Brain microvascular endothelial cell (primary cell): ENCODE data around the gene MRPL21.

Source experiments
- DNase-seq: peaks from one replicate; pipeline ENCODE4 v3.0.0-alpha.2; 2020
- H3K27ac ChIP-seq: fragments of 250-450 bp; sonication (Bioruptor Pico); 2 replicates; pipeline ENCODE4 v1.5.1; 2020; ENCODE audit warnings: mild to moderate bottlenecking, moderate library complexity
- H3K27me3 ChIP-seq: fragments of 250-450 bp; sonication (Bioruptor Pico); replicated peaks from 2 replicates; pipeline ENCODE4 v1.5.1; 2020; ENCODE audit warnings: mild to moderate bottlenecking
- H3K36me3 ChIP-seq: fragments of 250-450 bp; sonication (Bioruptor Pico); replicated peaks from 2 replicates; pipeline ENCODE4 v1.5.1; 2020; ENCODE audit warnings: mild to moderate bottlenecking
- H3K4me3 ChIP-seq: 2 replicates; pipeline ENCODE4 v1.5.1; 2011; ENCODE audit warnings: low read depth, mild to moderate bottlenecking, control low read depth, low read length, moderate library complexity
- in situ Hi-C: cut with HindIII; loops from 2 replicates; pipeline ENCODE4 v1.10.0; 2017; ENCODE audit warnings: low sequenced_read_pairs, low pct_ligation_motif_present
- TF ChIP-seq, protein P1 (sequence below): IDR thresholded peaks from 2 replicates; pipeline ENCODE4 v1.5.1; 2011; ENCODE audit warnings: low read depth, mild to moderate bottlenecking, moderate library complexity, low read length, control low read depth, inconsistent platforms; ENCODE audit errors: missing control alignments

MRPL21 gene

GRCh38 chr11:68845351-68846002 lies 58.2 kb downstream of the MRPL21 start:
- Histone ChIP-seq H3K27me3 (peaks cover 5% of the 10 kb centered on the region), H3K36me3 (no peaks in the 10 kb centered on the region), H3K27ac (no peak overlapping the region), H3K4me3 (no peak overlapping the region)
- TF ChIP-seq, protein P1, sequence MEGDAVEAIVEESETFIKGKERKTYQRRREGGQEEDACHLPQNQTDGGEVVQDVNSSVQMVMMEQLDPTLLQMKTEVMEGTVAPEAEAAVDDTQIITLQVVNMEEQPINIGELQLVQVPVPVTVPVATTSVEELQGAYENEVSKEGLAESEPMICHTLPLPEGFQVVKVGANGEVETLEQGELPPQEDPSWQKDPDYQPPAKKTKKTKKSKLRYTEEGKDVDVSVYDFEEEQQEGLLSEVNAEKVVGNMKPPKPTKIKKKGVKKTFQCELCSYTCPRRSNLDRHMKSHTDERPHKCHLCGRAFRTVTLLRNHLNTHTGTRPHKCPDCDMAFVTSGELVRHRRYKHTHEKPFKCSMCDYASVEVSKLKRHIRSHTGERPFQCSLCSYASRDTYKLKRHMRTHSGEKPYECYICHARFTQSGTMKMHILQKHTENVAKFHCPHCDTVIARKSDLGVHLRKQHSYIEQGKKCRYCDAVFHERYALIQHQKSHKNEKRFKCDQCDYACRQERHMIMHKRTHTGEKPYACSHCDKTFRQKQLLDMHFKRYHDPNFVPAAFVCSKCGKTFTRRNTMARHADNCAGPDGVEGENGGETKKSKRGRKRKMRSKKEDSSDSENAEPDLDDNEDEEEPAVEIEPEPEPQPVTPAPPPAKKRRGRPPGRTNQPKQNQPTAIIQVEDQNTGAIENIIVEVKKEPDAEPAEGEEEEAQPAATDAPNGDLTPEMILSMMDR: no peak
- in situ Hi-C loops: no loop called here
- no peak for DNase-seq

DNA sequence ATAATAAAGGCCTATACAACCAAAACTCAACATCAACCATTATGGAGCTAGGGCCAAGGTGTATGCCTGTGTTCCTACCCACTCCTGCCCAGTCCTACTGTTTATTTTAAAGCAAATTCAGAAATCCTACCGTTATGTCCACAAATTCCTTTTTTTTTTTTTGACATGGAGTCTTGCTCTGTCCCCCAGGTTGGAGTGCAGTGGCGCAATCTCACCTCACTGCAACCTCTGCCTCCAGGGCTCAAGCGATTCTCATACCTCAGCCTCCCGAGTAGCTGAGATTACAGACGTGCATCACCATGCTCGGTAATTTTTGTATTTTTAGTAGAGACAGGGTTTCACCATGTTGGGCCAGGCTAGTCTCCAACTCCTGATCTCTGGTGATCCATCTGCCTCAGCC lies 58.8 kb downstream of the MRPL21 start:
- Histone ChIP-seq H3K27ac (no peak overlapping the region), H3K36me3 (no peaks in the 10 kb centered on the region), H3K27me3 (peaks cover 5% of the 10 kb centered on the region), H3K4me3 (no peak overlapping the region)
- in situ Hi-C loops: no loop called here
- TF ChIP-seq, protein P1: no peak
- DNase-seq: no peak

DNA sequence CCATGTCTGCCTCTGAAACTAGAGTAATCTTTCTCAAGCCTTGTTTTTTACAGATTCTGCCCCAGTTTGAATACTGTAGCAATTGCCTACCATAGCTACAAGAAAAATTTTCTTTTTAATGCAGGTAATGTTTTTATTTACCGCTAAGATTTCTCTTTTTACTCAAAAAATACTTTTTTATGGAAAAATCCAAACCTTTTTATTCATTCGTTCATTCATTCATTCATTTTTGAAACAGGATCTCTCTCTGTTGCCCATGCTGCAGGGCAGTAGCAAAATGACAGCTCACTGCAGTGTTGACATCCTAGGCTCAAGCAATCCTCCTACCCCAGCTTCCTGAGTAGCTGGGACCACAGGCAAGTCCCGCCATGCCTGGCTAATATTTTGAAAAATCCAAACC lies 59.3 kb downstream of the MRPL21 start:
- DNase-seq: no peak
- no peaks in the 10 kb centered on the region for H3K36me3 ChIP-seq
- peaks cover 5% of the 10 kb centered on the region for H3K27me3 ChIP-seq
- H3K4me3 ChIP-seq: no peak overlapping the region
- TF ChIP-seq, protein P1: no peak
- no peak overlapping the region for H3K27ac ChIP-seq
- in situ Hi-C loops: no loop called here

- peaks cover 3% of the 10 kb centered on the region for H3K27me3 ChIP-seq
- TF ChIP-seq, protein P1: peak; percentile 39
- DNase-seq: no peak
- in situ Hi-C loops: no loop called here
- no peaks in the 10 kb centered on the region for H3K36me3 ChIP-seq
- H3K4me3 ChIP-seq: peak overlapping the region; percentile 35
- no peak overlapping the region for H3K27ac ChIP-seq
These were observed 59.8 kb downstream of the MRPL21 start for GRCh38 chr11:68843703-68844312.

DNA sequence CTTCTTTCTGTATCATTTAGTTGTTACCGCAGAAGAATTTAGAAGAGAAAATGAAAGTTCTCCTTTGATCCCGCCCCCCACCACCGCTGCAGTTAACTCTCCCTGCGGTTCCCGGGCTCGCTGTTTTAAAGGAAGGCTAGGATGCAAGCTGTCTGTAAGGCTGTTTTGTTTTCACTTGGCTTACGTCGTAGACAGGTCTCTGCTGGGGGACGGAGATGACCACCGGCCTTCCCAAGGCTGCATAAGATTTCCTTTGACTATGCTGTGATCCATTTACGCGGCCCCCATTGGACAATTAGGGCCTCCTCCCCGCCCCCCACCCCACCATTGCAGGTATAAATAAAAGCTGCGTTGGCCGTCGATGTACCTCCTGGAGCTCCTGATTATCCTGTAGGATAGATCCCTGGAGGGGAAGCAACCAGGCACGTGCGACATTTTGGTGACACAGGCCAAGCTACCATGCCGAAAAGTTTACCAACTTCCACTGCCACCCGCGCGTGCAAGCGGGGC lies 60.5 kb downstream of the MRPL21 start:
- Histone ChIP-seq H3K27me3 (peaks cover 3% of the 10 kb centered on the region), H3K4me3 (peak overlapping the region; percentile 31), H3K36me3 (no peaks in the 10 kb centered on the region), H3K27ac (no peak overlapping the region)
- DNase-seq: no peak
- in situ Hi-C loops: no loop called here
- TF ChIP-seq, protein P1: no peak
